ENCODE results near the gene DNAH8. TPM values are rescaled to one million over a fixed set of nuclear protein-coding genes. Genes with fewer than 3 reads are reported as not detected.

The DNAH8 gene
- total RNA-seq, 4 donors from 2014 or later: 0.22 TPM; not detected in 3

DNA sequence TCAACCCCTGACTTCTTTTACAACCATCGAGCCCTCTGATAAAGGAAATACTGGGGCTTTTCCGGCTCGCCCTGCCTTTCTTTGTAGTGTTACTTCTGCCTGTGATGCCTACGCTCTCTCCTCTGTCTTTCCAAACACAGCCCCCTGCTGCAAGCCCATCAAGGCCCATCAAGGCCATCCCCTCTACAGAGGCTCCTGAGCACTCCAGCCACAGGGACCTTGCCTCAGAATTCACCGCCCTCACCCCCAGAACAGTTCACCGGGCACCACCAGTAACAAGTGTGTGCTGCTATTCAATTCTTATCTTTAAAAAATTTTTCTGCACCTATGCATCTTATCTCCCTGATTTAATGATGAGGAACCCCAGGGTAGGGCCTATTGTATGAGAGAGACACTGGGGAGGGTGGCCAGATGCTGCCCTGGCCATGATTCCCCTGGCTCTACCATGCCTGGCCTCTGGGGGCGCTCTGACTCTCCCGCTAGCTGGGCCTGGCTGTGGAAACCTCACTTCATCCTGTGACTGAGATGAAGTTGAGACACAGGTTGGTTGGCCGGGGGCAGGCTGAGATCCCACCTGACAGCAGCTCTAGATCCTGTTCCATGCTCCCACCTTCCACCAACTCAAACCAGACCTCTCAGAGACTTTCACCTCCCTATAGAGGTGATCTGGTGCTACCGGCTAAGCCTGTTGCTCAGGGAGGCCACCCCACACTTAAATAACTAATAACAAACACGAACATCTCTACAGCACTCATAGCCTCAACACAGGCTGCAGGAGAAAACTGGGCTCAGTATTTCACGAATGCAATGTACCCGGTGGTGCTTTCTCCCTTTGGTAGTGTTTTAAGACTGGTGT lies 314.3 kb downstream of the DNAH8 start:
- WGBS, 2 donors: 74 to 80% methylated on average over 13 of the region's 13 CpGs
- DNase-seq (ENCODE audit: low spot score in 2 of 2): no peak
- peaks cover 0 to 5% of the 10 kb centered on the region in 2 donors for H3K27me3 ChIP-seq
- H3K4me1 ChIP-seq: no peaks in the 10 kb centered on the region
- TF ChIP-seq CTCF (IDR thresholded peaks at IDR 0.05) (peak in 2 of 5 experiments; percentile 12 to 36), POLR2A (IDR thresholded peaks at IDR 0.05) (no peak), EP300 (IDR thresholded peaks at IDR 0.05) (no peak)
- no peaks in the 10 kb centered on the region for H3K36me3 ChIP-seq
- no peak overlapping the region for H3K27ac ChIP-seq
- H3K4me3 ChIP-seq: no peak overlapping the region
- H3K9me3 ChIP-seq: no peaks in the 10 kb centered on the region

DNA sequence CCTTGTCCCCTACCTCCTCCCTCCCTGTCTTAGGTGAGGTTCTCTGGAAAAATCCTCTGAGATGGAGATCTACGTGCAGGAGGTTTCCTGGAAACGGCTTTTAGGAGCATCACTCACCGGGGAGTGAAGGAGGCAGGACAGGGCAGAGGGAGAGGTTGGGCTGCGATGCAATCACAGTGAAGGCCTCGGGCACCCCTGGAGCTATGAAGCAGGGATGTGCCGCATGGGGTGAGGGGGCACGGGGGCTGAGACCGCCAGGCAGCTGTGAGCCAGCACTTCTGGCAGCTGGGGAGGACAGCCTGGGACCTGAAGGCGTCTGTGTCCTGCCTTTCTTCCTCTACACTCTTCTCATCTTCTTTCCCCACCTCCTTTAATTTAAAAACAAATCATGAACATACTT lies 320.6 kb downstream of the DNAH8 start:
- 37 to 61% methylated on average over 9 of the region's 9 CpGs for WGBS, 2 donors

DNA sequence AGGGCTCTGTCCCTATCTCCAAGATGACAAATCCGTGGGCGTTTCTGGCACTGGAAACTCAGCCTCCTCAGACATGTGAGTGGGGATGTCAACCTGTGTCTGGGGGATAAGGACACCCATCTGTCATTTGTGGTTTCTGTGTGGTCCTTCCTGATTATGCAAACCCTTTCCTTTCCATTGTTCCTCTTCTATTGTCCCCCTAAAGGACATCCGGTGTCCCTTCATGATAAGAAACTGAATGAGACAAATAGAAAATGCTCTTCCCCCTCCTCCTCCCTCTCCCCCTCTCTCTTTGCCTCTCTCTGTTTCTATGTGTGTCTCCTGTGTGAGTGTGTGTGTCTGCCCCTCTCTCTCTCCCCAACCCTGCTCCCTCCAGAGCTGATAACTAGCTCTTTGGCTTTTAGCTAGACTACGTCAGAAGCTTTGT lies 322.0 kb downstream of the DNAH8 start:
- WGBS, 2 donors: 50 to 52% methylated on average over 4 of the region's 4 CpGs
- H3K9me3 ChIP-seq: peaks cover 0 to 4% (median 0%) of the 10 kb centered on the region in 4 donors
- no peak overlapping the region for H3K4me3 ChIP-seq
- DNase-seq (ENCODE audit: low spot score in 2 of 2): no peak
- H3K27ac ChIP-seq: no peak overlapping the region
- no peaks in the 10 kb centered on the region for H3K36me3 ChIP-seq
- H3K4me1 ChIP-seq: no peaks in the 10 kb centered on the region
- H3K27me3 ChIP-seq: peaks cover 0 to 34% of the 10 kb centered on the region in 2 donors
- TF ChIP-seq POLR2A (IDR thresholded peaks at IDR 0.05) (no peak), EP300 (IDR thresholded peaks at IDR 0.05) (no peak), CTCF (IDR thresholded peaks at IDR 0.05) (no peak)

More for the DNA sequence above, 320.6 kb downstream of the DNAH8 start:
- H3K9me3 ChIP-seq: no peaks in the 10 kb centered on the region
- H3K4me1 ChIP-seq: no peaks in the 10 kb centered on the region
- H3K4me3 ChIP-seq: no peak overlapping the region
- no peak for TF ChIP-seq EP300 (IDR thresholded peaks at IDR 0.05)
- peaks cover 0 to 34% of the 10 kb centered on the region in 2 donors for H3K27me3 ChIP-seq
- no peaks in the 10 kb centered on the region for H3K36me3 ChIP-seq
- DNase-seq (ENCODE audit: low spot score in 2 of 2): no peak
- no peak overlapping the region for H3K27ac ChIP-seq

GRCh38 chr6:39037707-39038106 lies 322.6 kb downstream of the DNAH8 start:
- Histone ChIP-seq H3K9me3 (peaks cover 0 to 4% (median 0%) of the 10 kb centered on the region in 4 donors), H3K36me3 (no peaks in the 10 kb centered on the region), H3K27ac (no peak overlapping the region), H3K4me3 (no peak overlapping the region), H3K4me1 (no peaks in the 10 kb centered on the region), H3K27me3 (peaks cover 0 to 34% of the 10 kb centered on the region in 2 donors)
- 57 to 60% methylated on average over 4 to 5 of the region's 6 CpGs for WGBS, 2 donors
- DNase-seq (ENCODE audit: low spot score in 2 of 2): no peak
- TF ChIP-seq CTCF (IDR thresholded peaks at IDR 0.05): no peak
- no peak for TF ChIP-seq POLR2A (IDR thresholded peaks at IDR 0.05)
- TF ChIP-seq EP300 (IDR thresholded peaks at IDR 0.05): no peak

- Histone ChIP-seq H3K27ac (no peak overlapping the region), H3K36me3 (no peaks in the 10 kb centered on the region), H3K4me1 (no peaks in the 10 kb centered on the region), H3K27me3 (peaks cover 0 to 34% of the 10 kb centered on the region in 2 donors), H3K9me3 (peaks cover 0 to 4% (median 0%) of the 10 kb centered on the region in 4 donors), H3K4me3 (no peak overlapping the region)
- no peak for DNase-seq (ENCODE audit: low spot score in 2 of 2)
- TF ChIP-seq CTCF (IDR thresholded peaks at IDR 0.05): no peak
- TF ChIP-seq POLR2A (IDR thresholded peaks at IDR 0.05): no peak
- TF ChIP-seq EP300 (IDR thresholded peaks at IDR 0.05): no peak
- WGBS, 2 donors: 80 to 83% methylated on average over 10 of the region's 10 CpGs
Measured at GRCh38 chr6:39040080-39040673, 325.1 kb downstream of the DNAH8 start.

Measured in tibial nerve (tissue), 4 donors.